Superior temporal gyrus (tissue), 1 donor: Measurements from ENCODE around the gene ARSB.
"Not testable (repeated sequence)": the region's sequence is repeated elsewhere in the genome, so short reads cannot be mapped to it uniquely, and the experiment has no call there.

Source experiments
- DNase-seq: peaks from one replicate; pipeline ENCODE4 v3.0.0-alpha.2; 2016; ENCODE audit errors: extremely low spot score

ARSB gene

DNA sequence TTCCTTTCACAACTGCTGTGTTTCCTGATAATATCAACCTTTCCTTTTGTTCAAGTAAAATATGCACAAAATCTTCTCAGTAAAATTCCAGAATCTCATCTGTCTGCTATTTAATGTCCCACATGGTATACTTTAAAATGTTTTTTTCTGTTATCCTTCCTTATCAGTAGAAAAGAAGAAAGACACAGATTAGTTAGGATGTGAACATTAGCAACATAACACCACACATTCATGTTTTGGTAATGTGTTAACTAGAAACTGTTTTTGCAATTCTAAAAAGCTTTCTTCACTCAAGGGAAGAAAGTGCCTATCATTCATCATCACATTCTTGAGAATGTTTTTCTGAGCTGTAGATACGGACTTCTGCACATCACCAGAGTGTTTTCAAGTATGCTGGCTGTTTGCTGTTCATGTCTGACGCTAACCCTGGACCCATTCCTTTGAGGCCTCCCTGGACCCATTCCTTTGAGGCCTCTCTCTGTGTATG is 10.5 kb upstream of the ARSB start:
- DNase-seq, result no peak

DNA sequence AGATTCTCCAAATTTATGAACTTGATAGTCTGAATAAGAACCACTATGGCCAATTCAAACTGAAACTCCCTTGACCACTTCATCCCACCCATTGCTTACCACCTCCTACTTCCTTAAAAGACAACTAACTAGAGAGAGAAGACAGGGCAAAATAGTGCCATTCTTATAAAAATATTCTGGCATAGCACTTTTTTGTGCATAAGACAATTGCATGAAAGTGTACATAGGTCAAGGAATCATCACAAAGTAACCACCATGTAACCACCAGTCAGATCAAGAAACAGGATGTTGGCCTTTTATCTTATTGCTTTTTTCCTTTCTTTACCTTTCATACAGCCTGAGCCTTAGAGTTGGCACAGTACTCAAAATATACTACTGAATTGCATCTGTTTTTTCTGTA is 8.1 kb upstream of the ARSB start:
- DNase-seq, result no peak

- DNase-seq, result no peak
Observed at GRCh38 chr5:78992146-78992545, 7.0 kb upstream of the ARSB start.

- no peak for DNase-seq
Observed at GRCh38 chr5:78989080-78989479, 4.0 kb upstream of the ARSB start.

DNA sequence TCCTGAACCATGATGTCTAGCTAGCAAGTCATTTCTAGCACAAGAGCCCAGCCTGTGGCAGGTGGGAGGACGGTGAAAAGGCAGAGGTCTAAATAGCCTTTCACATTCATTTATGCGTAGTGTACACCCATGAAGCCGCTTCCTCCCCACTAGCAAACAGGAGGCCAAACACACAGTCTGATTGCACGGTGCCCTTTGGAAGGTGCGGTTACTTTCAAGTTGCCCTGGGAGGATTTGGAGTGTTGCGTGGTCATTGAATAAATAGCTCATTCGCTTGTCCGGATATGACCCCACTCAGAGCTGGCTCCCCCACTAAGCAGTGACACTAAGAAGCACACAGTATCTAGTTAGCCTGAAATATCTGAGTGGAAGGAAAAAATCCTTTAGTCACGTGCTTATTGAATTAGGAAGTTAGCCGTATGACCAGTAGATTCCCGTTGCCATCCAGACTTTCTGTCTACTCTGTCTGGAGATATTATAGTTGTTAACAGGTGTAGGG is 664 bp upstream of the ARSB start:
- DNase-seq, result no peak

DNA sequence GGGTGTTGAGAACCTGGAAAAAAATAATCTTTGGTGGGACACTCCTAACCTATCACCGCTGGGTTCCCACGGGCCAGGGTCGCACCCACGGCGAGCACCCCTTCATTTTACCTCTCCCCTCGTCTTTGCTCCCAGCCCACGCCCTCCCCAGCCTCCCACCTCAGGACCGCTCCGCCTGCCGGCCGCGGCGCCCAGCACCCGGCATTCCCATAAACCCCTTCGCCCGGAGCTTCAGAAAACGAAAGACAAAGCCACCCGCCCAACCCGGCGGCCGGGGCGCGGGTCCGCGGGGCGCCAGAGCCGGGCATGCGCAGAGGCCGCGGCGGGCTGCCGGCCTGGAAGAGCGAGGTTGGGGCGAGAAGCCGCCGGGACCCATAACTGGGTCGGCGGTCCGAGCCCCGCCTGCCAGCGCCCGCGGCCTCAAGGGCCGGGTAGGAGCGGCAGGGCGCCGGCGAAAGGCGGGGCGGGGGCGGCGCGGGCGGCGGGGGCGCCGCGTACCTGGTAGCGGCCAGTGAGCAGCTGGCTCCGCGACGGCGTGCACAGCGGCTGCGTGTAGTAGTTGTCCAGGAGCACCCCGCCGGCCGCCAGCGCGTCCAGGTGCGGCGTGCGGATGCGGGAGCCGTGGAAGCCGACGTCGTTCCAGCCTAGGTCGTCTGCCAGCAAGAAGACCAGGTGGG is 533 bp downstream of the ARSB start:
- peak; percentile 85 for DNase-seq

- peak; percentile 71 for DNase-seq
Observed at GRCh38 chr5:78983601-78984438, 1.3 kb downstream of the ARSB start.

GRCh38 chr5:78983194-78983593 is 1.9 kb downstream of the ARSB start:
- not testable (repeated sequence) for DNase-seq

DNA sequence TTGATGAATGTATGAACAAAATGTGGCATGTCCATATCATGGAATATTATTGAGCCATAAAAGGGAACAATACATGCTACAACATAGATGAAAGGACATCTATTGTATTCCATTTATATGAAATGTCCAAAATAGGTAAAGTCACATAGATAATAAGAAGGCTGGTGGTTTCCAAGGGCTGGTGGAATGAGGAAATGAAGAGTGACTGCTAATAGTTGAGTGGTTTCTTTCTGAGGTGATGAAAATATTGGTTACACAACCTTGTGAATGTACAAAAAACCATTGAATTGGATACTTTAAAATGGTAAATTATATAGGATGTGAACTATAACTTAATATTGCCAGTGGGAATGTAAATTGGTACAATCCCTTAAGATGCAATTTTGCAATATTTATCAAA is 5.2 kb downstream of the ARSB start:
- DNase-seq, result no peak

- DNase-seq, result no peak
Observed at GRCh38 chr5:78979117-78979742, 5.9 kb downstream of the ARSB start.

DNA sequence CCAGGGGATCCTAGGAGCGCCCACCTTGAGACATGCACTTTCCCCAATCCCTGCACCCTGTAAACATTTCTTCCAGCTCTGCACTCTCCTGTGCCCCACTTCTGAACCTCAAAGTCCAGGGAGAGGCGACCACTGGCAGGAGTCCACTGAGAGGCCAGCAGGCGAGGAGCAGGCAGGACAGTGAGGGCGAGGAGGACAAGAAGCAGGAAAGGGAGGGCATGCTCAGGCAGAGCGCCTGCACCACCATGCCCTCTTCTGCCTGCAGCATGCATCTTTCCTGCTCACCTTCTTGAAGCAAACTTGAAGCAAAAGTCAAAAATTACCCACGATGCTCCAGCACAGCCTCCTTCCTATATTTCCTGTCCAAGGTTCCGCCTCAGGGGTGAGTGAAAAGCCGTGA is 10.1 kb downstream of the ARSB start:
- no peak for DNase-seq

DNA sequence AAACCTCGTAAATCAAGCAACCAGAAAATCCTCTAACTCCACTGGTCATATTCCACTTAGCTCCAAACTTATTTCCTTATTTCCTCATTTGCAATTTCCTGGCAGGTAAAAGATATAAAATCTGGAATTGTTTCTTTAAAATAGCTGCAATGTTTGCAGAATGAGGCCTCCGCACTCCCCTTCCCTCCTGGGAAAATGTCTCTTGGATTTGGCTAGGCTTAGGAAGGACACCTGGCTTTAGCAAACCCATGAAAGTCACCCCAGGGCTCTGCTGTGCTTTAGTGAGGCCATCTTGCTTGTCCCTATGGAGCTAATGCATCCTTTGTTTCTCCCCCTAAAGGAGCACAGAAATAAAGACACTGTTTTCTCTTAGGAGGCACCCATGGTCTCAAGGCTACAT is 10.5 kb downstream of the ARSB start:
- no peak for DNase-seq

- DNase-seq, result peak; percentile 78
Observed at GRCh38 chr5:78974011-78974410, 11.1 kb downstream of the ARSB start.

DNA sequence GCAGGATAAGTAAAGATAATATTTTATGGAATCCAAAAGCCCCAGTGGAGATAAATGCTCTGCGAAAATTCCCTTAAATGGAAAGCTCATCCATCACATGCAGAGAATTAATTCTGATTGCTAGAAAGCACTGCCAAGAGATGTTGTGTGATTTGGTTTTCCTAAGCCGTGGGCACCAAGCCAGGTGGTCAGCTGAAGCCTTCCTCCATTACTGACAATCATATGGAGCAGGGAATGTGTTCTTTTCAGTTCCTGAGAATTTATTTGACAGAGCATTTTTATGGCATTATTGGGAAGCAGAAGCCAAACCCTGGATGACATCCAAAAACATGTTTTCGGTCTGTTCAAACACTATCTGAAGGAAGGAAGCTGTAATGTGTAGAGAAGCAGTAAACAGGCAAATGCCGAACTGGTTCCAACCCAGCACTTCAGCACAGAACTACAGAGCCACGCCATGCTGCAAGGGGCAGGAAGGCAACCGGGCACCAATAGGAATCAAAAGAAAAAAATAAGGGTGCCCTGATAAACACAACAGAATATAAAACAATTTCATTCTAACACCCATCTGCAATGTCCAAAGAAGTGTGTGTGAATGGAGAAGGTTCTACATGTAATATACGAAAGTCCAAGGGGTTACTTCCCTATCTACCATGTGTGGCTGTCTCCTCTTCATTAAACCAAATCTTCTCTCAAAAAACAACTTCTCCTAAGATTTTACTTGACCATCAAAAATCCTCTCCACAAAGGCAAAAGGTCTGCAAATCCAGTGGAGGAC is 12.3 kb downstream of the ARSB start:
- DNase-seq, result peak; percentile 70

- no peak for DNase-seq
Observed at GRCh38 chr5:78971998-78972397, 13.1 kb downstream of the ARSB start.

- no peak for DNase-seq
Observed at GRCh38 chr5:78968781-78969180, 16.3 kb downstream of the ARSB start.

GRCh38 chr5:78964889-78965288 is 20.2 kb downstream of the ARSB start:
- peak; percentile 92 for DNase-seq

DNA sequence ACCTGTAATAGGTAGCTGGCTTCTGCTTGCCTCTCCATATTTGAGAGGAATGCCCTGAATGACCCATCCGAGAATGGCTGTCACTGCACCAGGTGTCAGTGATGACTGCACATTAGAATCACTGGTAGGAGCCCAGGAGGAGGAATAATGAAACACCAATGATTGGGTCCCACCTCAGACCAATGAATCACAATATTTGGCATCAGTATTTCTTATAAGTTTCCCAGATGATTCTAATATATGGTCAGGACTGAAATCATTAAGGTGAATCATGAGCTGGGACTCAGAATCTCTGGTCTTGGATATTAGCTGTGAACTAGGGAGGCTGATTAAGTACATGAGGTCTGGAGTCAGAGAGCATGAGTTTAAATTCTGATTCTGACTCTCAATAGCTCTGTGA is 23.4 kb downstream of the ARSB start:
- no peak for DNase-seq

GRCh38 chr5:78959767-78960166 is 25.3 kb downstream of the ARSB start:
- no peak for DNase-seq

DNA sequence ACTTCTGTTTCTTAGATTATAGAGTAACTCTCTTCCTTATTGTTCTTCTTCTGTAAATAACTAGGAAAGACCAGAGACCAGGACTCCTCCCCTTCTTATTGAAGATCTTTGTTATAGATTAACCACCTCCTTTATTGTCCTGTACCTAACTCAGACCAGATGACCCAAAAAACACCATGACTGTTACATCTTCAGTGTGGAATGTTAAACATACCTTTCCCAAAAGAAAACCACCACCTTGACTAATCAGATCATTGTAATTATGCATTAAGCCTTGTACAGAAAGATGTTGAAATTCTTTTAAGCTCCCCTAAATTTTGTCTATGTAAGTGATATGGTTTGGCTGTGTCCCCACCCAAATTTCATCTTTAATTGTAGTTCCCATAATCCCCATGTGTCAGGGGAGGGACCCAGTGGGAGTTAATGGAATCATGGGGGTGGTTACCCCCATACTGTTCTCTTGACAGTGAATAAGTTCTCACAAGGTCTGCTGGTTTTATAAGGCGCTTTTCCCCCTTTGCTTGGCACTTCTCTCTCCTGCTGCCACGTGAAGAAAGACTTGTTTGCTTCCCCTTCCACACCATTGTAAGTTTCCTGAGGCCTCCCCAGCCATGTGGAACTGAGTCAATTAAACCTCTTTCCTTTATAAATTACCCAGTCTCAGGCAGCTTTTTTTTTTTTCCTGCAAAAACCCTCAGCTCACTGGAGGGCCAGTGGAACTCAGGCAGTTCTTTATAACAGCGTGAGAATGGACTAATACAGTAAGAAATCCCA is 26.3 kb downstream of the ARSB start:
- DNase-seq, result no peak

- DNase-seq, result no peak
Observed at GRCh38 chr5:78956901-78957300, 28.2 kb downstream of the ARSB start.
